K562 (cell line): ENCODE measurements around the gene ATAD2B. TPM values are rescaled to one million over a fixed set of nuclear protein-coding genes. Genes with fewer than 3 reads are reported as not detected.

Experiments
- ATAC-seq: fragments of 200-7000 bp; cut with Tn5 transposase; 3 replicates; pipeline ENCODE4 v1.9.1; 2020; ENCODE audit warnings: moderate library complexity
- BruUV-seq: library from RNA; stranded (reverse); fragments of 400-500 nt; replicated peaks from 2 replicates; lab custom pipeline; 2021; lab: Mats Ljungman, UMichigan
- CTCF ChIA-PET: fragments of 300-600 bp; formaldehyde crosslinking; extraction: SDS; loops from one replicate; lab custom pipeline; 2021; ENCODE audit warnings: low intra/inter-chr PET ratio; lab: Yijun Ruan, JAX
- POLR2A ChIA-PET: fragments of 300-600, 350-650 bp; sonication (Branson Sonifier 250); formaldehyde crosslinking; extraction: SDS; loops from one replicate; lab custom pipeline; 2021; ENCODE audit warnings: antibody characterized with exemption, inconsistent platforms; lab: Yijun Ruan, JAX
- DNase-seq, 4 experiments: peaks; one replicate each; pipeline versions ENCODE4 v3.0.0 to v3.0.0-alpha.2; 2011 to 2018; ENCODE audit warnings: low spot score in 3 of 4, mixed read lengths in 3 of 4; ENCODE audit errors: extremely low read depth in 1 of 4
- FAIRE-seq: peaks from 2 replicates; lab custom pipeline; 2011; peaks lifted over from hg19 to GRCh38; lab: Jason Lieb, UNC
- H2AFZ ChIP-seq: 2 replicates; pipeline ENCODE4 v1.6.0; 2011; ENCODE audit warnings: low read depth, low read length, control low read depth, inconsistent platforms
- H3K27ac ChIP-seq: fragments of 200-600 bp; 3 replicates; pipeline ENCODE4 v1.8.0; 2011; ENCODE audit warnings: low read depth, mild to moderate bottlenecking, control low read depth, inconsistent platforms, low read length, moderate library complexity, mixed read lengths; ENCODE audit errors: extremely low read depth
- H3K27me3 ChIP-seq, 2 experiments: fragments of 300-600 bp in 1 of 2; 2 replicates in 1 of 2; 3 replicates in 1 of 2; pipeline versions ENCODE4 v1.6.0 to v1.8.0; 2011; ENCODE audit warnings: inconsistent platforms in 2 of 2, low read length in 2 of 2, mild to moderate bottlenecking in 1 of 2, mixed read lengths in 1 of 2, moderate library complexity in 1 of 2; ENCODE audit not compliant: control insufficient read depth in 2 of 2, insufficient read depth in 2 of 2
- H3K36me3 ChIP-seq: fragments of 300-600 bp; 3 replicates; pipeline ENCODE4 v1.8.0; 2011; ENCODE audit warnings: mild to moderate bottlenecking, low read length, inconsistent platforms; ENCODE audit not compliant: control insufficient read depth, insufficient read depth
- H3K4me1 ChIP-seq, 2 experiments: fragments of 200-600 bp in 1 of 2; replicated peaks in 1 of 2; 2 replicates in 1 of 2; 3 replicates in 1 of 2; pipeline versions ENCODE4 v1.5.1 to v1.8.0; 2011; ENCODE audit warnings: inconsistent platforms in 2 of 2, low read length in 2 of 2, mild to moderate bottlenecking in 1 of 2, mixed read lengths in 1 of 2, moderate library complexity in 1 of 2; ENCODE audit not compliant: control insufficient read depth in 2 of 2, insufficient read depth in 2 of 2
- H3K4me2 ChIP-seq: 2 replicates; pipeline ENCODE4 v1.6.1; 2011; ENCODE audit warnings: low read length, control low read depth, inconsistent platforms, mixed read lengths; ENCODE audit not compliant: insufficient read depth
- H3K4me3 ChIP-seq: fragments of 200-600 bp; sonication (generic), shearing (Covaris generic); 2 replicates; pipeline ENCODE4 v1.5.1; 2016; ENCODE audit warnings: control low read depth, inconsistent platforms
- H3K79me2 ChIP-seq: fragments of 200-600 bp; 3 replicates; pipeline ENCODE4 v1.8.0; 2011; ENCODE audit warnings: low read length, inconsistent platforms; ENCODE audit not compliant: control insufficient read depth, insufficient read depth
- H3K9ac ChIP-seq, 2 experiments: 2 replicates each; pipeline versions ENCODE4 v1.6.0 to v1.6.1; 2011; ENCODE audit warnings: low read depth in 2 of 2, low read length in 2 of 2, control low read depth in 1 of 2, inconsistent platforms in 1 of 2, mild to moderate bottlenecking in 1 of 2, mixed read lengths in 1 of 2; ENCODE audit not compliant: insufficient read depth in 1 of 2
- H3K9me1 ChIP-seq: one replicate; pipeline ENCODE4 v1.6.0; 2011; ENCODE audit warnings: inconsistent platforms, mild to moderate bottlenecking, low read length, moderate library complexity; ENCODE audit not compliant: control insufficient read depth, insufficient read depth
- H3K9me3 ChIP-seq: replicated peaks from 2 replicates; pipeline ENCODE4 v1.5.1; 2011; ENCODE audit warnings: low read depth, low read length, inconsistent platforms; ENCODE audit not compliant: control insufficient read depth, insufficient read depth
- H4K20me1 ChIP-seq: replicated peaks from 2 replicates; pipeline ENCODE4 v1.6.1; 2011; ENCODE audit warnings: low read length, inconsistent platforms, mixed read lengths; ENCODE audit not compliant: control insufficient read depth, insufficient read depth
- GABPA ChIP-seq: fragments of 200-800 bp; sonication (Bioruptor generic); conservative IDR thresholded peaks from 2 replicates; pipeline ENCODE4 v1.6.1; 2016; ENCODE audit warnings: low read depth, missing genetic modification characterization, missing compliant biosample characterization
- ZNF384 ChIP-seq: IDR thresholded peaks from 2 replicates; pipeline ENCODE4 v1.6.1; 2012; ENCODE audit warnings: low read depth, low read length, improper control_type of control experiment
- WGBS: fragments of 100-300 bp; shearing (Covaris generic); methylation state at CpG from one replicate; pipeline ENCODE4 v1.1.6; 2016; ENCODE audit warnings: low coverage, mixed read lengths; ENCODE audit not compliant: insufficient coverage; ENCODE audit errors: missing lambda C conversion rate; 5-methylcytosine and 5-hydroxymethylcytosine counted together
- in situ Hi-C: fragments of 300-500 bp; cut with MboI; formaldehyde crosslinking; loops from 4 replicates; pipeline ENCODE4 v1.15.0; 2018; ENCODE audit warnings: inconsistent platforms, mixed read lengths
- intact Hi-C: fragments of 100-400 bp; cut with micrococcal nuclease; formaldehyde crosslinking; loops from 2 replicates; pipeline ENCODE4 v1.14.2; 2022
- polyA plus RNA-seq, 8 experiments: library from polyadenylated mRNA; depleted of rRNA in 4 of 8; stranded (reverse) in 5 of 8; unstranded in 3 of 8; fragments of >200 nt; fragmentation: Nextera tagmentation in 2 of 8; fragmentation: Illumina TruSeq in 1 of 8; extraction: Ambion mirVana in 2 of 8; extraction: Trizol in 1 of 8; gene quantifications; 2 replicates each; pipeline versions ENCODE4 v1.2.1 to v1.2.3, GENCODE V29; 2011 to 2014; ENCODE audit warnings: inconsistent platforms in 1 of 8, missing spikeins in 1 of 8
- total RNA-seq, 7 experiments: library from RNA; depleted of rRNA in 6 of 7; stranded (reverse); fragments of >200 nt in 6 of 7; fragmentation: Illumina TruSeq in 2 of 7; extraction: Trizol in 2 of 7; gene quantifications; 2 replicates each; pipeline versions ENCODE4 v1.2.1 to v1.2.3, GENCODE V29; 2011 to 2021; ENCODE audit warnings: low replicate concordance in 1 of 7
- TF ChIP-seq, protein P1 (sequence below): fragments of 250-450 bp; sonication (Bioruptor Pico); IDR thresholded peaks from 2 replicates; pipeline ENCODE4 v1.4.0; 2020; ENCODE audit warnings: borderline replicate concordance

The ATAD2B gene
- total and polyA plus RNA-seq, 9 of the 15 experiments (the other 6 are each of a cell fraction or from before 2014, with no cell fraction given): 3.2 to 21.6 (median 11.4) TPM

DNA sequence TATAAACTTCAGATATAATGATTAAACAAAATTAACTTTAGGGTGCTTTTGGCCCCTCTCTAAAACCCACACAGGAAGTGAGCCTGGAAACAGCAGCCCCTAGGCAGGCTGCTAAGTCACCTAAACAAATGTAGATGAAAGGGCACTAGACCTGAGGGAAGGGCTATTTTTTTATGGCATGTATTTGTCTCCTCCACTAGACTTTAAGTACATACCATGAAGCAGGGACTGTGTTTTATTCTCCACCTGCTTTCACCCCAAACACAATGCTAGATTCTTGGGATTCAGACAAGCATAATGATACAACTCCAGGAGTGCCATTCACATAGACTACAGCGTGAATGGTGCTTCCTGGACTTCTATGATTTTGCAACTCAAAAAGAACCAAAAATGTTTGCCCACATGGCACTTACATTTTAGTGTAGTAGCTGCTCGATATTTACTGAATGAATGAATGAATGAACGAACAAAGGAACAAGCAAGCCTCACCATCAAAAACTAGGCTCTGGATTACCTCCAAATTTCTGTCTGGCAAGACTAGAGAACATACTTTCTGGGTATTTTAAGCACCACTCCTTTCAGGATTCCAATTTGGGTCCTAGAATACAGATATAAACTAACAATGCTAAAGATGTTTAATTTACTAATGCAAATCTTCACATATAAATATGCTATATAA, 10.1 kb downstream of the ATAD2B start (continued):
- 0 out of 2 replicates have a peak, but pooled peaks have one; percentile 25 for TF ChIP-seq GABPA (tag)

DNA sequence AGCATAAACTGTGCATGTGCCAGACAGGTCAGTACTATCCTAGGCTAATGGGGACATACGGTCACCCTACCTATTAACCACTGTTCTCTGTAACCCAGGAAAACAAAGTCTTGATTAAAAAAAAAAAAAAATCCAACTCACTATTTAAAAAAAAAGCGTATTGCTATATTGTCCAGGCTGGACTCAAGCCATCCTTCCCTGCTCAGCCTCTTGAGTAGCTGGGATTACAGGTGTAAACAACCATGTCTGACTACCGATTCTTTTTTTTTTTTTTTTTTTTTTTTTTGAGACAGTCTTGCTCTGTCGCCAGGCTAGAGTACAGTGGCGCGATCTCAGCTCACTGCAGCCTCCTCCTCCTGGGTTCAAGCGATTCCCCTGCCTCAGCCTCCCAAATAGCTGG, 11.6 kb downstream of the ATAD2B start:
- no peaks in the 10 kb centered on the region for H4K20me1 ChIP-seq
- no peaks in the 10 kb centered on the region for H3K36me3 ChIP-seq
- H2AFZ ChIP-seq: no peak overlapping the region
- H3K9me1 ChIP-seq: no peaks in the 10 kb centered on the region
- intact Hi-C loops: no loop called here
- TF ChIP-seq ZNF384: peak; percentile 43
- TF ChIP-seq, protein P1, sequence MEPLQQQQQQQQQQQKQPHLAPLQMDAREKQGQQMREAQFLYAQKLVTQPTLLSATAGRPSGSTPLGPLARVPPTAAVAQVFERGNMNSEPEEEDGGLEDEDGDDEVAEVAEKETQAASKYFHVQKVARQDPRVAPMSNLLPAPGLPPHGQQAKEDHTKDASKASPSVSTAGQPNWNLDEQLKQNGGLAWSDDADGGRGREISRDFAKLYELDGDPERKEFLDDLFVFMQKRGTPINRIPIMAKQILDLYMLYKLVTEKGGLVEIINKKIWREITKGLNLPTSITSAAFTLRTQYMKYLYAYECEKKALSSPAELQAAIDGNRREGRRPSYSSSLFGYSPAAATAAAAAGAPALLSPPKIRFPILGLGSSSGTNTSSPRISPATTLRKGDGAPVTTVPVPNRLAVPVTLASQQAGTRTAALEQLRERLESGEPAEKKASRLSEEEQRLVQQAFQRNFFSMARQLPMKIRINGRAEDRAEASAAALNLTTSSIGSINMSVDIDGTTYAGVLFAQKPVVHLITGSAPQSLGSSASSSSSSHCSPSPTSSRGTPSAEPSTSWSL (CRISPR knock-in tag): no peak
- TF ChIP-seq, all 486 proteins: peak for 1
- DNase-seq (no peak), FAIRE-seq (no peak), ATAC-seq (peak; percentile 15)
- Histone ChIP-seq H3K27ac (no peak overlapping the region), H3K4me3 (no peak overlapping the region), H3K9ac (no peak overlapping the region), H3K27me3 (no peaks in the 10 kb centered on the region), H3K4me1 (peaks cover 0 to 12% of the 10 kb centered on the region in 2 experiments; a peak in 3 of 5 replicates), H3K4me2 (no peak overlapping the region), H3K9me3 (no peaks in the 10 kb centered on the region), H3K79me2 (peaks cover 85% of the 10 kb centered on the region)
- BruUV-seq: no TSS peak
- WGBS: 74% methylated on average over 3 of the region's 7 CpGs
- POLR2A ChIA-PET: interaction anchor here (0.7 to 1.0 kb wide), 3 partner anchors 10 to 26 kb away, joined by 3 to 7 read pairs (median 4); partner anchors contain the start of gene UBXN2A
- in situ Hi-C loops: no loop called here
- CTCF ChIA-PET: interaction anchor here (0.6 kb wide), 1 partner anchor 113 kb away, joined by 4 read pairs; no protein-coding TSS in a partner anchor
